ELF-1 (cell line): ENCODE measurements around the gene FXYD6.
A peak's percentile ranks its signal among the peaks of the same experiment; 100 is the strongest.

Source experiments
- DNase-seq: peaks from one replicate; pipeline ENCODE4 v3.0.0-alpha.2; 2016; ENCODE audit warnings: low read depth, low spot score

FXYD6 gene

GRCh38 chr11:117910941-117911655 is 34.6 kb upstream of the FXYD6 start:
- no peak for DNase-seq

DNA sequence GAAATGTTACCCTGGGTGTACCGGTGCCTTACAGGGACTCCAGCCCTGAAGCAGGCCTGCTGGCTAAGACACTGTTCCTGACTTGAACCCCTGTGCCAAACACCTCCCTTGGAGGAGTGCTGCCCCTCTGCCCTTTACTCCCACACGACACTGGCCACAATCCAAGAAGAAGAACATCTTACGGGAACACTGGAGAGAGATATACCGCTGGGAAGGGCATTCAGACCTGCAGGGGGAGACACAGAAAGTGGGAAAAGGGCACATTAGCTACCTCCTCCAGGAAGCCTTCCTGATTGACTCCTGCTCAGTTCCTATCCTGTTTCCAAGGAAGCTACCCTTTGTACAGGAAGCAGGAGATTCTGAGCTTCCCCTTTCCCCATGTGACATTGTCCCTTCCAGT is 34.1 kb upstream of the FXYD6 start:
- no peak for DNase-seq

DNA sequence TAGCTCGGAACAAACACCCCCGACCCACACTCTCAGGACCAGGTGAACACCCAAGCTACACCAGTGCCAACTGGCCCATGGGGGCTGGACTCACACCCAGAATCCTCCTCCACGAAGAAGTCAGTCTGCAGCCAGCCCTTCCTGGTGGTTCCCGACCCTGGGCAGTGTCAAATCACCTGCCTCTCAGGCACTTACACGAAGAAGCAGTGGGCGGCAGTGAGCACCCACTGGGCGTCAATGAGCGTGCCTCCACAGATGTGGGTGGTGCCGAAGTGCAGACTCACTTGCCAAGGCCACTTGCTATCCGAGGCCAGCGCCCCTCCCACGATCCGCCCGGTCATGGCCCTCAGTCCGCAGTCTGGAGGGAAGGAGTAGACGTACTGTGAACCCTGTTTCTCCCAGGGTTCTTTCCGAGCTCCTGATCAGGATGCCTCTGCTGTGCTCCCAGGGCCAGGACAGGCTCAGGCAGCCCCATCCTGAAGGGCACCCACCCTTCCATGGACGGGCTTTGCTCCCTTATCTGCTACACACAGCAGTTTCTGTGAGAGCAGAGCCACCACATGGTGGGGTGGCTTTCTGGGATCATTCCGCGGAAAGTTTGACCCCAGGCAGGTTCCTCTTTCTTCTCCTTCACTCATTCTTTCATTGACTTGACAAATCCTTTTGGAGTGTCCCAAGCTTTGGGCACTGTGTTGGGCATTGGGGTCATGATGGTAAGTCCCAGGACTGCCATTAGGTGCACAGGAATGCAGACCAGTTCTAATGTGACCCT is 33.3 kb upstream of the FXYD6 start:
- no peak for DNase-seq

DNA sequence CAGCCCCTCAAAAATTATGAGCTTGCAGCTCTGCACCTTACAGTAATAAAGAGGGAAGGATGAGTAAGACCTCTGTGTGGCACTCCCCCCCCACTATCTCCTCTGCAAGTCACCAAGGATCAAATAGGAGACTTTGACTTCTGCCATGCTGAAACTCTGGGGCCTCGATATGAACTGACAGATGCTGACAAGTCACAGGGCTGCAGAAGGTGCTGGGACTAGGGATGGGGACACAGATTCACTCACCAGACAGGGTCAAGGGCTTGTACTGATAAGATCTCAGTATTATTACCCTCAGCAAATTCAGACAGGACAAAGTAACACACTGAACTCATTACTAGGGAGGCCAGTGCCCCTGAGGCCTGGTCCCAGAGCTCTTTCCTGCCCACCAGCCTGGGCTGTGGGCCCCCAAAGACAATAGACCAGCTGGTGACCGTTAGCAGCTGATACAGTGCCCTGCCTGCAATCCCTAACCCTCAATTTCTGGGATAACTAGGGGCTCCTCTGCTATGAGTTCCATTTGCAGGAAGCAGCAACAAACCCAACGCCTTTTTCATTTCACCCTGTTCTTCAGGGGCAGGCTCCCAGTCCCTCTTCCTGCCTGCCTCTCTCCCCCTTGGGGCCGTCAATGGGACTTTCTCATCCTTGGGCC is 32.6 kb upstream of the FXYD6 start:
- DNase-seq: no peak

- no peak for DNase-seq
Observed at GRCh38 chr11:117908109-117908895, 31.8 kb upstream of the FXYD6 start.

DNA sequence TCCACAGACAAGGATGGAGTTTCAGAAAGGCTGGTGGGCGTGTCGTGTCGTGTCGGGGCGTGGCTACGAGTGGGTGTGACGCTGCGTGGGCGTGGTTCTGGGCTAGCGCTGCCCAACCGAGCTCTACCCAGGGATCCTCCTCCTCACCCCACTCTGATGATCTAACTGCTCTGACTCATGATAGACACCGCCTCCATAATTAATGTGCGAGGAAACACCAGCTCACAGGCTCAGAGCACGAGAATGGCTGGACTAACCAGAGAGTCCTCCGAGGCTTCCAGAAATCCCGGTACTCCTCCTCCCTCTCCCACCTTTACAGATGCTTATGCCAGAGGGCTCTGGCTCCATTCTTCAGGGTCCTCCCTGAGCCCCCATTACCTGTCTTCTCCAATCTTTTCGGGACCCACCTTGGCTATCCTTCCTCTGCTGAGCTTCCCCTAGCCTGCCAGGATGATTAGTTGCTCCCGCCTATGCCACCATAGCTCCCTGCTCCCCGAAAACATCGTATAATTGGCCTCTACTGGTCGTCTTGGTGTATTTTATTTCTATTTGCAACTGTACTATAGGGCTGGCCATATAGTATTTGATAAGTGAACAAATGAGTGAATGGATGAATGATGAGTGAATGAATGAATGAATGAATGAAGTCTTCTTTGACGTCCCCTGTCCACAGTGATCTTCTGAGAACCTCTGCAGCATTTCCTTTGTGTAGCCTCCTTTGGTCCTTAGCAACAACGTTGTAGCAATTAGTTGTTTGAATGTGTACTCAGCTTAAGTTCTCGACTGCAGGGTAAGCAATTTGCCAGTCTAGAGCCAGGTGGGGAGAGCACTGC is 31.0 kb upstream of the FXYD6 start:
- DNase-seq: peak; percentile 92

- no peak for DNase-seq
Observed at GRCh38 chr11:117906710-117907109, 30.3 kb upstream of the FXYD6 start.

DNA sequence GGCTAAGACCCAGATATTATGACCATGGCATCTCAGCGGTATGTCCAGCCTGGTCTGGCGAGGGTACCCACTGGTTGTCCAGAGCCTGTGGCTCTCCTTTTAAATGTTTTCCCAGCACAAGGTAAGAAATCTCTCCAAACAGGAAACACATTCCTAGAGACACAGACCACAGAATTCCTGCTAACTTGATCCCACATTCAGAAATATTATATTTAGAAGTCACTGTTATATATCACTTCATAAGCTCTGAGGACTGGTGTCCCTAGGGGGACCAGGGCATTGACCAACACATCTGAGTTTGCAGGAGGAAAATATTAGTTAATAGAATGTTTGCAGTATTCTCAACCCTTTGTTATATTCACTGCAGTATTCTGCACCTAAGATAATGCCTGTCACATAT is 29.7 kb upstream of the FXYD6 start:
- no peak for DNase-seq

DNA sequence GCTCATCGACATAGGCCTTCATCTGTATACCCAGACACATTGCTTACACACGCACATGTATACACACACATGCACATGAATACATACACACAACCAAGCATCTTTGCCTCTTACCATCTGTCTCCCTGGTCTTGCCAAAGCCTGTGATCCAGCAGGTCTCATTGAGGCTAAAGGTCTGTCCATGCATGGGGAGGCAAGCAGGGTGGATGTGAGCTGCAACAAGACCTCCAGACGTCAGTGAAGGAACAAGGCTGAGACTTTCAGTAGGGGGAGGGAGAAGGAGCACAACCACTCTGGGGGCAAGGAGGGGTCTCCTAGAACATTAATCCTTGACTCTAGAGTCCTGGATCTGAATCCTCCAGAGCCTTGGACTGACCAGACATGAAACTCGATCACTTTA is 29.1 kb upstream of the FXYD6 start:
- no peak for DNase-seq

DNA sequence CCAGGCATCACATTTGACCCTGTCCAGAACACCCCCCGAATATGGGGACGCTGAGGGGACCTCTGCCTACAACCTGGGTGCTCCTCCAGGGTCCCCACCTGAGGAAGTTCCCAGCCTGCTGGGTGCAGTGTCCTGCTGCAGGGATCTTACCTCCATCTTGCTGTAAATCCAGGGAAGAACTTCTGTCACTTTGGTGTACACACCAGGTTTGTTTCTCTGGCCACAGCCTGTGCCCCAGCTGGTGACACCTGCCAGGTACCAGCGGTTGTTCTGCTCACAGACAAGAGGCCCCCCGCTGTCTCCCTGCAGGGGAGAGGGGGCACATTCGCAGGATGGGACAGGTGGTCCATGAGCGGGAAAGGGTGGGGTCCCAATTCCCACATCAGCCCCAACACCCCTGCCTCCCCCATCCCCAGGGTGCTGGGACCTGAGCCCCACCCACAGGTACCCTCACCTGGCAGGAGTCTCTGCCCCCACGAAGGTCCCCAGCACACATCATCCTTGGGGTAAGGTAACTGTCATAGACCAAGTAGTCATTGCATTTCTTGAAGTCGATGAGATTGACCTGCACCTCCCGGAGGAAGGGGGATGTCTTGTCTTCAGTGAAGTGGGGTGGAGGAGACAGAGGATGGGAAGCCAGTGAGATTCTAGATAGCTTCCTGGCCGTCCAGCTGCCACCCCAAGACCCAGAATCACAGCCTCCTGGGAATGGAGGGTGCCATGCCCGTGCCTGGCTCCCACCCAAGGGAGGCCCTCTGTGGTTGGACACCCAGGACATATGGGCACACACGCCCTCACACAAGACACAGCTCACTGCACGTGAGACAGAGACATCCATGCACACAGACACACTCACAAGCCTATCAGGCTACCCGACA is 27.3 kb upstream of the FXYD6 start:
- no peak for DNase-seq

DNA sequence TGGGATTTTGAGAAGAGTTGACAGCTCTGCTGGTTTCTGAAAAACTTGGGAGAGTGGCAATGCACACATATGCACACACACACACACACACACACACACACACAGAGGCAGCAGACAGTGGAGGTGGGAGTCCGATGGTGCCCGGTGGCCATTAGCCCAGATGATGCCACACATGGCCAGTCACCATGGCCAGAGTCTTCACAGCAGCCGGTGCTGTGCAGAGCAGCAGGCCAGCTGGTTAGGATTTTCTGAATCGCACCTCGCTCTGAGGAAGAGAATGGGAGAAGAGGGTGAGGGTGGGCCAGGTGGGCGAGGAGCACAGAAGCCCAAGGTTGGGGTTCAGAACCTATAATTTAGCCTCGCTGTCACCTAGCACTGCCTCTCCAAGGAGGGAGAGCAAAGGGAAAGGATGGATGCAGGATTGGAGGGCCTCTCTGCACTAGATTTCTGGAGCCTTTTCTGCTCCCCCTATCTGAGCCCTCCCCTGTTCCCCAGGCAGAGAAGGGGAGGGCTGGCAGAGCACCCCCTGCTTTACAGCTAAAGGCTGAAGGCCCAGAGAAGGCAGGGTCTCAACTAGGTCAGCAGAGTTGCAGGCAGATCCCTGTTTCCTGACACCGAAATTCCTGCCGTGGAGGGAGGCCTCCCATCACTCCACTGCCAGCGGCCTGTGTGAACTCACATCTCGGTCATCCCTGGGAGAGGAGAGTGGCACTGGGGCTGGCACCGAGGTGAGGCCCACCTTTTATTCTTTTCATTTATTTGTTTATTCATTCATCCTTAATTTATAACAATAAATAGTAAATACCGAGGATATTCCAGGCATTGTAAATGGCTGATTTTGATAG is 25.8 kb upstream of the FXYD6 start:
- no peak for DNase-seq

- DNase-seq: no peak
Observed at GRCh38 chr11:117901601-117902000, 25.1 kb upstream of the FXYD6 start.

- DNase-seq: no peak
Observed at GRCh38 chr11:117900720-117901440, 24.4 kb upstream of the FXYD6 start.

GRCh38 chr11:117900121-117900648 is 23.7 kb upstream of the FXYD6 start:
- DNase-seq: no peak

DNA sequence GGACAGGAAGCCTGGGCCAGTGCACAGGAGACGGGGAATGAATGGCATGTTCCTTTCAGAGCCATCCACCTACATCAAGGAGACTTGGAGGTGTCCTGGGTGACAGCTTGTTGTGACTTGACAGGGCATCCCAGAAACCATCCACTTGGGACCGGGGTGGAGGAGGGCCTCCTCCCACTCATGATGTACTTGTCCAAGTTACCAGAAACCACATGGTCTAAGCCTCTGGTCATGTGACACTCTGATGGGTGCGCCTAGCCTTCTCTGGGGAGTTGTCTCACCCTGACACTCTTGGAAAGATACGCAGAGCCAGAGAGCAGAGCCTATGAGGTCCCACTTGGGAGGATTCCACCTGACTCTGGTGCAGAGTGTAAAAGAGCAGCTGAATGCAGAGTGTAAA is 21.6 kb upstream of the FXYD6 start:
- DNase-seq: no peak

DNA sequence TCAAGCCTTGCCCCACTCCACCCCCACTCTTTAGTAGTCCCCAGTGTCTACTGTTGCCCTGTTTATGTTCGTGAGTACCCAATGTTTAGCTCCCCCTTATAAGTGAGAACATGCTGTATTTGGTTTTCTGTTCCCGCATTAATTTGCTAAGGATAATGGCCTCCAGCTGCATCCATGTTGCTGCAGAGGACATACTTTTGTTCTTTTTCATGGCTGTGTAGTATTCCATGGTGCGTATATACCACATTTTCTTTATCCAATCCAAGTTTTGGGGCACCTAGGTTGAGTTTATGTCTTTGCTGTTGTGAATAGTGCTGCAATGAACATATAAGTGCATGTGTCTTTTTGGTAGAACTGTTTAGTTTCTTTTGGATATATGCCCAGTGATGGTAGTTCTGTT is 16.2 kb upstream of the FXYD6 start:
- no peak for DNase-seq

- DNase-seq: no peak
Observed at GRCh38 chr11:117891362-117891761, 14.9 kb upstream of the FXYD6 start.

GRCh38 chr11:117888139-117888566 is 11.7 kb upstream of the FXYD6 start:
- peak; percentile 36 for DNase-seq
